Mesothelial cell of epicardium (in vitro differentiated cells): ENCODE results near the gene TYMP. TPM values are rescaled to one million over a fixed set of nuclear protein-coding genes. Genes with fewer than 3 reads are reported as not detected.

Source experiments
- DNase-seq, 2 experiments: peaks; one replicate each; pipeline ENCODE4 v3.0.0; 2021; ENCODE audit warnings: low spot score in 2 of 2; ENCODE audit not compliant: unreplicated experiment in 2 of 2
- H3K27ac Mint-ChIP-seq: 2 replicates; pipeline ENCODE4 v1.8.0; 2021; ENCODE audit warnings: mixed read lengths
- H3K27me3 Mint-ChIP-seq: 2 replicates; pipeline ENCODE4 v1.8.0; 2021; ENCODE audit warnings: low read depth, mixed read lengths
- H3K36me3 Mint-ChIP-seq: 2 replicates; pipeline ENCODE4 v1.8.0; 2021; ENCODE audit warnings: mixed read lengths
- H3K4me1 Mint-ChIP-seq: 2 replicates; pipeline ENCODE4 v1.8.0; 2021; ENCODE audit warnings: mixed read lengths
- H3K4me3 Mint-ChIP-seq: 2 replicates; pipeline ENCODE4 v1.8.0; 2021; ENCODE audit warnings: mild to moderate bottlenecking, moderate library complexity, mixed read lengths
- H3K9me3 Mint-ChIP-seq: 2 replicates; pipeline ENCODE4 v1.8.0; 2021; ENCODE audit warnings: mixed read lengths
- total RNA-seq: library from RNA; stranded (reverse); gene quantifications from 3 replicates; pipeline ENCODE4 v1.2.1, GENCODE V29; 2021
- TF ChIP-seq, protein P1 (sequence below): fragments of 200-600 bp; sonication (generic); IDR thresholded peaks from one replicate; pipeline ENCODE4 v1.5.0; 2021; ENCODE audit warnings: antibody characterized with exemption; ENCODE audit not compliant: unreplicated experiment

The TYMP gene
- total RNA-seq, 1 donor from 2014 or later, result 9.3 TPM

DNA sequence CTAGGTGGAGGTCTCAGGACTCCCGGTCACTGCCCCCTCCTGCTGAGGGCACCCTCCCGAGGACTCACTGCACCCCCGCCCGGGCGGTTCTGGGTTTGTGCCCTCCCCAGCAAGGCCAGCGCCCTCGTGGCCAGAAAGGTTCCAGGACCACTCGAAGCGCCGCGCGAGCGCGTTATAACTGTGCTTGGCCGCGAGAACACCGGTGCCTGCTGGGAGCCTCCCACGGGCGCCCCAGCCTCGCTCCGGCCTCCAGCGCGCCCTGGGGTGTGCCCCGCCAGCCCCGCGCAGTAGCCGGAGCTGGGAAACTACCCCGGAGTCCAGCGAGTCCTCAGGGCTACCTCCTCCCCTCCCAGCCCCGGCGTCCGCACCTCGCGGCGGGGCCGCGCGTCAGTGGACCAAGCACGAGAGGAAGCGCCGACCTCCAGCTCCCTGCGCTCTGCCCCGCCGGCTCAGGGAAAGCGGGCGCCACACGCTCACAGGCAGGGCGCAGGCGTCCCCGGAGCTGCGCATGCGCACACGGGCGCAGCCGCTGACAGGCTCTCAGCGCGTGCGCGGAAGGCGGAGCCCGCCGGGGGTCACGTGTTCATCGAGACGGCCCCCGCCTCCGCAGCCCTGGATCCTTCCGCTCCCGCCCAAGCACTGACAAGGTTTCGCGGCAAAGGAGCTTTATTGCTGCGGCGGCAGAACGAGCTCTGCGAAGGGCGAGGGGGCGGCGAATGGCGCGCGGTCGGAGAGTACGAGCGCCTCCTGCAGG, 4.5 kb downstream of the TYMP start, which contains the start of gene SCO2:
Gene SCO2, minus strand, starts transcription at position 495 of the 754 bp plus-strand sequence. CDS start 1,187 bp downstream, outside the sequence.
- no peaks in the 10 kb centered on the region for H3K9me3 Mint-ChIP-seq
- H3K36me3 Mint-ChIP-seq, result no peaks in the 10 kb centered on the region
- peaks cover 20% of the 10 kb centered on the region for H3K27me3 Mint-ChIP-seq
- TF ChIP-seq, protein P1, sequence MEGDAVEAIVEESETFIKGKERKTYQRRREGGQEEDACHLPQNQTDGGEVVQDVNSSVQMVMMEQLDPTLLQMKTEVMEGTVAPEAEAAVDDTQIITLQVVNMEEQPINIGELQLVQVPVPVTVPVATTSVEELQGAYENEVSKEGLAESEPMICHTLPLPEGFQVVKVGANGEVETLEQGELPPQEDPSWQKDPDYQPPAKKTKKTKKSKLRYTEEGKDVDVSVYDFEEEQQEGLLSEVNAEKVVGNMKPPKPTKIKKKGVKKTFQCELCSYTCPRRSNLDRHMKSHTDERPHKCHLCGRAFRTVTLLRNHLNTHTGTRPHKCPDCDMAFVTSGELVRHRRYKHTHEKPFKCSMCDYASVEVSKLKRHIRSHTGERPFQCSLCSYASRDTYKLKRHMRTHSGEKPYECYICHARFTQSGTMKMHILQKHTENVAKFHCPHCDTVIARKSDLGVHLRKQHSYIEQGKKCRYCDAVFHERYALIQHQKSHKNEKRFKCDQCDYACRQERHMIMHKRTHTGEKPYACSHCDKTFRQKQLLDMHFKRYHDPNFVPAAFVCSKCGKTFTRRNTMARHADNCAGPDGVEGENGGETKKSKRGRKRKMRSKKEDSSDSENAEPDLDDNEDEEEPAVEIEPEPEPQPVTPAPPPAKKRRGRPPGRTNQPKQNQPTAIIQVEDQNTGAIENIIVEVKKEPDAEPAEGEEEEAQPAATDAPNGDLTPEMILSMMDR, result no peak
- peaks cover 14% of the 10 kb centered on the region for H3K4me1 Mint-ChIP-seq
- DNase-seq, result peak; percentile 96 to 99
- H3K4me3 Mint-ChIP-seq, result peak within 1 kb of the TSS; percentile 80
- peak within 1 kb of the TSS; percentile 90 for H3K27ac Mint-ChIP-seq

DNA sequence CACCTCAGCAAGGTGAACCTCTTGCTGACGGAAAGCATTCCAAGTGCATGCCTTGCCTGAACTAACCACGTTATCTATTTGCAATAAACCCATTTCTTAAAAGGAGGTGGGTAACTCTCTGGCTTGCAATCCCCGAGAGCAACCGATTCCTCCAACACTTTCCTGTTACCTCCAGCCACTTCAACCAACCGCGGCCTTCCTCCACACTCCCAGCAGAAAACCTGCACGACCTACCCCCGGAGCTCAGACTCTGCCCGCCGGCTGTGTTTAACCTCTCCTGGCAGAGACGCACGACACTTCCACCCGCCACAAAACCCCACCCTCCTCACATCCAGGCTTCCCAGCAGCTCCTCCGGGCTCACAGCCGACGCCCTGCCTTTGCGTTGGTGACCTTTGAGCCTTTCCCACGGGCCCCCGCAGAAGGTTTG, 5.1 kb downstream of the TYMP start:
- Mint-ChIP-seq H3K4me1 (peaks cover 14% of the 10 kb centered on the region), H3K4me3 (peak overlapping the region; percentile 80), H3K27me3 (peaks cover 19% of the 10 kb centered on the region), H3K36me3 (peaks cover 2% of the 10 kb centered on the region), H3K9me3 (no peaks in the 10 kb centered on the region), H3K27ac (peak overlapping the region; percentile 90)
- TF ChIP-seq, protein P1, result no peak
- DNase-seq, result peak in 1 of 2 experiments; percentile 20

DNA sequence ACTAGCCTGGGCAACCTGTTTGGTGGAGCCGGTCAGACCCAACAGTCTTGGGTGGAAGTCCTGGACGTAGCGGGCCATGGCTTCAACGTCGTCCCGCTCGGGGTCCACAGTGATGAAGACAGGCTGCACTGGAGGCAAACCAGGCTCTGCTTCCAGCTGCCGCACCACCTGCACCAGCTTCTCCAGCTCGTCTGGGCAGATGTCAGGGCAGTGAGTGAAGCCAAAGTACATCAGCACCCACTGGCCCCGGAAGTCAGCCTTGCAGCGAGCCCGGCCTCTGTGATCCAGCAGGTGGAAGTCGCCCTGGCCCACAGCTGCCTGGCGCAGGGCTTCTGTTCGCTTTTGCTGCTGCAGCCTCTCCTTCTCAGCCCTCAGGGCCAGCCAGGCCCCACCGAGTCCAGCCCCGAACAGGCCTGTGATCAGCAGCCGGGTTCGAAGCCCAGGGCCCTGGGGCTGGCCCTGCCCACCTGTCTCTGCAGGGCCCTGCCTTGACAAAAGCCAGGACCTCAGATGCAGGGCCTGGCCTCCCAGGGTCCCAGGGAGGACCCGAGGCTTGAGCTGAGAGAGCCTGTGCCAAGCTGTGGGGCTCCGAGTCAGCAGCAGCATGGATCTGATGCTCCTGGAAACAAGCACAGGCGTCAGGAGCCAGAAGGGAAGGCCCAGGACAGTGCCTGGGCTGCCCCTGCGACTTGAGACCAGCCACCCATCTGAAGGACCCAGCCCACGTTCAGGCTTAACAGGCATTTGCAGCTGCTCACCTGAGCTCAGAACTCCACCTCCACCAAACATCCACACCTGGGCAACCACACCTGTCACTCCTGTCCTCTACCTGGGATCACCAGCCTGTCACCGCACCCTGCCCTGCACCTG, 5.8 kb downstream of the TYMP start:
- Mint-ChIP-seq H3K4me1 (peaks cover 14% of the 10 kb centered on the region), H3K27me3 (peaks cover 14% of the 10 kb centered on the region), H3K36me3 (peaks cover 6% of the 10 kb centered on the region), H3K4me3 (peak overlapping the region; percentile 80), H3K9me3 (no peaks in the 10 kb centered on the region), H3K27ac (peak overlapping the region; percentile 90)
- no peak for DNase-seq
- TF ChIP-seq, protein P1, result no peak

DNA sequence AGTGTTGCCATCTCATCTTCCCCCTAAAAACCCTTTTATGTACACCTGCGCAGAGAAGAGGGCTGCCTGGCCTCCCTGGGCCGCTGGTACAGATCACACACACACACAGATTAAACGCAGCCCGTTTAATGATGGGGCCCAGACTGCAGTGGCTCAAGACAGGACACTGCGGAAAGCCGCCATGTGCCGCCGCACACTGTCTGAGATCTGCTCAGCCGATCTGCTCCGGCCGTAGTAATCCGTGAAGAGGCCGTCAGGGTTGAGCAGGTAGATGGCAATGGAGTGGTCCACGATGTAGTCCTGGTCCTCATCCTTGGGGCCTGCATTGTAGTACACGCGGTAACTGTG, 6.4 kb downstream of the TYMP start:
- peaks cover 6% of the 10 kb centered on the region for H3K36me3 Mint-ChIP-seq
- peaks cover 8% of the 10 kb centered on the region for H3K27me3 Mint-ChIP-seq
- H3K27ac Mint-ChIP-seq, result no peak overlapping the region
- H3K4me1 Mint-ChIP-seq, result peaks cover 14% of the 10 kb centered on the region
- TF ChIP-seq, protein P1, result no peak
- H3K4me3 Mint-ChIP-seq, result peak overlapping the region; percentile 38
- H3K9me3 Mint-ChIP-seq, result no peaks in the 10 kb centered on the region
- DNase-seq, result no peak

DNA sequence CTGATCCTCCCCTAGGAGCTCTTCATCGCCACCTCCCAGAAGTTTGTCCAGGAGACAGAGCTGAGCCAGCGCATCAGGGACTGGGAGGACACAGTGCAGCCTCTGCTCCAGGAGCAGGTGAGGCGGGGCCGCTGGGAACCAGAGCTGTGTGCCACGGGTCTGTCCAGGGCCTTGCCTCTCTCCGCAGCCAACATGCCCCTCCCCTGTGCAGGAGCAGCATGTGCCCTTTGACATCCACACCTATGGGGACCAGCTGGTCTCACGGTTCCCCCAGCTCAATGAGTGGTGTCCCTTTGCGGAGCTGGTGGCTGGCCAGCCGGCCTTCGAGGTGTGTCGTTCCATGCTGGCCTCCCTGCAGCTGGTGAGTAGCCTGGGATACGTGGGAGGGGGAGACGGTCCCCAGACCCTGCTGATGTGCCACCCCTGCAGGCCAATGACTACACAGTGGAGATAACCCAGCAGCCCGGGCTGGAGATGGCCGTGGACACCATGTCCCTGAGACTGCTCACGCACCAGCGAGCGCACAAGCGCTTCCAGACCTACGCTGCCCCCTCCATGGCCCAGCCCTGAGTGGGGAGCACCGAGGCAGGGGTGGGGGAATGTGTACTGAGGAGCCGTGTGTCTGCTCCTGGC, 6.9 kb downstream of the TYMP start:
- Mint-ChIP-seq H3K4me1 (peaks cover 14% of the 10 kb centered on the region), H3K9me3 (no peaks in the 10 kb centered on the region), H3K36me3 (peaks cover 6% of the 10 kb centered on the region), H3K4me3 (peak overlapping the region; percentile 38), H3K27ac (no peak overlapping the region), H3K27me3 (peaks cover 2% of the 10 kb centered on the region)
- no peak for DNase-seq
- TF ChIP-seq, protein P1, result no peak
